ENCODE measurements around the gene MELTF. TPM values are rescaled to one million over a fixed set of nuclear protein-coding genes. Genes with fewer than 3 reads are reported as not detected.

The MELTF gene
- total and polyA plus RNA-seq, 9 of the 15 experiments (the other 6 are each of a cell fraction or from before 2014, with no cell fraction given): 0.35 to 10.5 (median 4.5) TPM

DNA sequence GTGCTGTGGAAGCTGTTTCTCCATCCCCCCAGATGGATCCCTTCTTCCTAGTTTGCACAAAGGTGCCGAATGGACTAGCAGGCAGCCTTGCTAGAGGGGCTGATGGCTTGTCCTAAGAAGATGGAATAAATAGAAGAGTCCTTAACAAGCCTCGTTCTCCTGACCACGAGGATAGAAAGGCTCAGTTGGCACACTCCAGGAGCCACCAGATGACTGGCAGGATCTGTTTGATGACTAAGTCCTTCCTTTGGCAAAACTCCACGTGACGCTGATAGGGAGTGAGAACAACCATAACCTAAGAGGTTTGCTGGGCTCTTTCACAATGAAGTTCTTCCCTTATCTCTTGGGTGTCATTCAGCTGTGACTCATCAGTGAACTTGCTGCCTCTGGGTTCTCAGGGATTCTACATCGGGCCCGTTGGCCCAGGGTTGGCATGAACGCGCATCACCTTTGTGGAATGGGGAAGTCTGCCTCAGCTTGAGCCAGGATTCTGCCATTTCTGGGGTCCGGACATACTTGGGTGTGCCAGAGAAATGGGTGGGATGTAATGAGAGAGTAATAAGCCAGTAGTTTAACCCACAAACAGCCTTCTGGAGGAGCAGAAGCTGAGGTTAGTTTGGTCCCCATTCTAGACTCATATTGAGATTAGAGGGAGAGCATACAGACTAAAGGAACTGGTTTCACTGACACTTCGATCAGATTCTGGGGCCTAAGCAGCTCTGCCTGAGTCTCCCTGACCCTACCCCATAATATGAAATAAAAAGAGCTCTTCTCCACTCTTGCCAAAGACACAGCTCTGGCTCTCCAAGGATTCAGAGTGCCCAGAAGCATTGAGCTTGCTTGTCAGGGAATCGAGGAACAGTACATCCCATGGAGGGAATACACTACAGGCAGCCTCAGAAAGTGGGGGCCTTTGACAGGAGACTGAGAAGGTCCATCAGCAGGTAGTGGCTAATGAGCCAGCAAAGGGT lies 2.0 kb upstream of the MELTF start (continued):
- TF ChIP-seq, protein P1, sequence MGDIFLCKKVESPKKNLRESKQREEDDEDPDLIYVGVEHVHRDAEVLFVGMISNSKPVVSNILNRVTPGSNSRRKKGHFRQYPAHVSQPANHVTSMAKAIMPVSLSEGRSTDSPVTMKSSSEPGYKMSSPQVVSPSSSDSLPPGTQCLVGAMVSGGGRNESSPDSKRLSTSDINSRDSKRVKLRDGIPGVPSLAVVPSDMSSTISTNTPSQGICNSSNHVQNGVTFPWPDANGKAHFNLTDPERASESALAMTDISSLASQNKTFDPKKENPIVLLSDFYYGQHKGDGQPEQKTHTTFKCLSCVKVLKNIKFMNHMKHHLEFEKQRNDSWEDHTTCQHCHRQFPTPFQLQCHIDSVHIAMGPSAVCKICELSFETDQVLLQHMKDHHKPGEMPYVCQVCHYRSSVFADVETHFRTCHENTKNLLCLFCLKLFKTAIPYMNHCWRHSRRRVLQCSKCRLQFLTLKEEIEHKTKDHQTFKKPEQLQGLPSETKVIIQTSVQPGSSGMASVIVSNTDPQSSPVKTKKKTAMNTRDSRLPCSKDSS (IDR thresholded peaks at IDR 0.05; ENCODE audit: low read depth, partially characterized antibody): no peak
- TF ChIP-seq ELF4 (CRISPR knock-in tag; IDR thresholded peaks at IDR 0.05): 0 out of 2 replicates have a peak, but pooled peaks have one; percentile 7
- TF ChIP-seq, protein P2, sequence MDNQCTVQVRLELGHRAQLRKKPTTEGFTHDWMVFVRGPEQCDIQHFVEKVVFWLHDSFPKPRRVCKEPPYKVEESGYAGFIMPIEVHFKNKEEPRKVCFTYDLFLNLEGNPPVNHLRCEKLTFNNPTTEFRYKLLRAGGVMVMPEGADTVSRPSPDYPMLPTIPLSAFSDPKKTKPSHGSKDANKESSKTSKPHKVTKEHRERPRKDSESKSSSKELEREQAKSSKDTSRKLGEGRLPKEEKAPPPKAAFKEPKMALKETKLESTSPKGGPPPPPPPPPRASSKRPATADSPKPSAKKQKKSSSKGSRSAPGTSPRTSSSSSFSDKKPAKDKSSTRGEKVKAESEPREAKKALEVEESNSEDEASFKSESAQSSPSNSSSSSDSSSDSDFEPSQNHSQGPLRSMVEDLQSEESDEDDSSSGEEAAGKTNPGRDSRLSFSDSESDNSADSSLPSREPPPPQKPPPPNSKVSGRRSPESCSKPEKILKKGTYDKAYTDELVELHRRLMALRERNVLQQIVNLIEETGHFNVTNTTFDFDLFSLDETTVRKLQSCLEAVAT (IDR thresholded peaks at IDR 0.05): no peak
- 0 out of 2 replicates have a peak, but pooled peaks have one; percentile 9 for TF ChIP-seq TCF7L2 (IDR thresholded peaks at IDR 0.05; ENCODE audit: low read depth, low read length)
- 0 out of 2 replicates have a peak, but pooled peaks have one; percentile 34 for TF ChIP-seq CXXC5 (CRISPR knock-in tag; IDR thresholded peaks at IDR 0.05)
- peak; percentile 70 for TF ChIP-seq CBFA2T2 (conservative IDR thresholded peaks at IDR 0.05)
- no peak for TF ChIP-seq COPS2 (conservative IDR thresholded peaks at IDR 0.05)
- TF ChIP-seq, protein P3, sequence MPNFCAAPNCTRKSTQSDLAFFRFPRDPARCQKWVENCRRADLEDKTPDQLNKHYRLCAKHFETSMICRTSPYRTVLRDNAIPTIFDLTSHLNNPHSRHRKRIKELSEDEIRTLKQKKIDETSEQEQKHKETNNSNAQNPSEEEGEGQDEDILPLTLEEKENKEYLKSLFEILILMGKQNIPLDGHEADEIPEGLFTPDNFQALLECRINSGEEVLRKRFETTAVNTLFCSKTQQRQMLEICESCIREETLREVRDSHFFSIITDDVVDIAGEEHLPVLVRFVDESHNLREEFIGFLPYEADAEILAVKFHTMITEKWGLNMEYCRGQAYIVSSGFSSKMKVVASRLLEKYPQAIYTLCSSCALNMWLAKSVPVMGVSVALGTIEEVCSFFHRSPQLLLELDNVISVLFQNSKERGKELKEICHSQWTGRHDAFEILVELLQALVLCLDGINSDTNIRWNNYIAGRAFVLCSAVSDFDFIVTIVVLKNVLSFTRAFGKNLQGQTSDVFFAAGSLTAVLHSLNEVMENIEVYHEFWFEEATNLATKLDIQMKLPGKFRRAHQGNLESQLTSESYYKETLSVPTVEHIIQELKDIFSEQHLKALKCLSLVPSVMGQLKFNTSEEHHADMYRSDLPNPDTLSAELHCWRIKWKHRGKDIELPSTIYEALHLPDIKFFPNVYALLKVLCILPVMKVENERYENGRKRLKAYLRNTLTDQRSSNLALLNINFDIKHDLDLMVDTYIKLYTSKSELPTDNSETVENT (CRISPR knock-in tag; IDR thresholded peaks at IDR 0.05): no peak
- TF ChIP-seq, protein P4, sequence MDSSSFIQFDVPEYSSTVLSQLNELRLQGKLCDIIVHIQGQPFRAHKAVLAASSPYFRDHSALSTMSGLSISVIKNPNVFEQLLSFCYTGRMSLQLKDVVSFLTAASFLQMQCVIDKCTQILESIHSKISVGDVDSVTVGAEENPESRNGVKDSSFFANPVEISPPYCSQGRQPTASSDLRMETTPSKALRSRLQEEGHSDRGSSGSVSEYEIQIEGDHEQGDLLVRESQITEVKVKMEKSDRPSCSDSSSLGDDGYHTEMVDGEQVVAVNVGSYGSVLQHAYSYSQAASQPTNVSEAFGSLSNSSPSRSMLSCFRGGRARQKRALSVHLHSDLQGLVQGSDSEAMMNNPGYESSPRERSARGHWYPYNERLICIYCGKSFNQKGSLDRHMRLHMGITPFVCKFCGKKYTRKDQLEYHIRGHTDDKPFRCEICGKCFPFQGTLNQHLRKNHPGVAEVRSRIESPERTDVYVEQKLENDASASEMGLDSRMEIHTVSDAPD (CRISPR knock-in tag; IDR thresholded peaks at IDR 0.05): no peak
- TF ChIP-seq, protein P5, sequence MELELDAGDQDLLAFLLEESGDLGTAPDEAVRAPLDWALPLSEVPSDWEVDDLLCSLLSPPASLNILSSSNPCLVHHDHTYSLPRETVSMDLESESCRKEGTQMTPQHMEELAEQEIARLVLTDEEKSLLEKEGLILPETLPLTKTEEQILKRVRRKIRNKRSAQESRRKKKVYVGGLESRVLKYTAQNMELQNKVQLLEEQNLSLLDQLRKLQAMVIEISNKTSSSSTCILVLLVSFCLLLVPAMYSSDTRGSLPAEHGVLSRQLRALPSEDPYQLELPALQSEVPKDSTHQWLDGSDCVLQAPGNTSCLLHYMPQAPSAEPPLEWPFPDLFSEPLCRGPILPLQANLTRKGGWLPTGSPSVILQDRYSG (tag; conservative IDR thresholded peaks at IDR 0.05; ENCODE audit: low read depth): peak; percentile 80
- TF ChIP-seq GTF2F1 (IDR thresholded peaks at IDR 0.05; ENCODE audit: low read depth, low read length): no peak
- TF ChIP-seq, protein P6, sequence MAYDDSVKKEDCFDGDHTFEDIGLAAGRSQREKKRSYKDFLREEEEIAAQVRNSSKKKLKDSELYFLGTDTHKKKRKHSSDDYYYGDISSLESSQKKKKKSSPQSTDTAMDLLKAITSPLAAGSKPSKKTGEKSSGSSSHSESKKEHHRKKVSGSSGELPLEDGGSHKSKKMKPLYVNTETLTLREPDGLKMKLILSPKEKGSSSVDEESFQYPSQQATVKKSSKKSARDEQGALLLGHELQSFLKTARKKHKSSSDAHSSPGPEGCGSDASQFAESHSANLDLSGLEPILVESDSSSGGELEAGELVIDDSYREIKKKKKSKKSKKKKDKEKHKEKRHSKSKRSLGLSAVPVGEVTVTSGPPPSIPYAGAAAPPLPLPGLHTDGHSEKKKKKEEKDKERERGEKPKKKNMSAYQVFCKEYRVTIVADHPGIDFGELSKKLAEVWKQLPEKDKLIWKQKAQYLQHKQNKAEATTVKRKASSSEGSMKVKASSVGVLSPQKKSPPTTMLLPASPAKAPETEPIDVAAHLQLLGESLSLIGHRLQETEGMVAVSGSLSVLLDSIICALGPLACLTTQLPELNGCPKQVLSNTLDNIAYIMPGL (CRISPR knock-in tag; IDR thresholded peaks at IDR 0.05): no peak
- peak in 1 of 2 experiments; percentile 81; a peak in 2 of 4 replicates for TF ChIP-seq HDAC1 (IDR thresholded peaks at IDR 0.05)
- peak; percentile 99 for TF ChIP-seq SMARCE1 (IDR thresholded peaks at IDR 0.05)

Data from K562 (cell line).